SU-DHL-6 (cell line): Measurements from ENCODE around the gene FES.

Experiments
- CTCF ChIP-seq: fragments of 200-600 bp; sonication (generic); IDR thresholded peaks from one replicate; pipeline ENCODE4 v1.5.1; 2017; ENCODE audit warnings: antibody characterized with exemption, mild to moderate bottlenecking, low read length, moderate library complexity; ENCODE audit not compliant: insufficient read depth, poor library complexity, severe bottlenecking
- EZH2phosphoT487 ChIP-seq: fragments of 200-600 bp; sonication (generic), shearing (Covaris generic); conservative IDR thresholded peaks from 2 replicates; pipeline ENCODE4 v1.6.1; 2018; ENCODE audit warnings: mild to moderate bottlenecking, antibody characterized with exemption, low read length, moderate library complexity, mixed read lengths

DNA sequence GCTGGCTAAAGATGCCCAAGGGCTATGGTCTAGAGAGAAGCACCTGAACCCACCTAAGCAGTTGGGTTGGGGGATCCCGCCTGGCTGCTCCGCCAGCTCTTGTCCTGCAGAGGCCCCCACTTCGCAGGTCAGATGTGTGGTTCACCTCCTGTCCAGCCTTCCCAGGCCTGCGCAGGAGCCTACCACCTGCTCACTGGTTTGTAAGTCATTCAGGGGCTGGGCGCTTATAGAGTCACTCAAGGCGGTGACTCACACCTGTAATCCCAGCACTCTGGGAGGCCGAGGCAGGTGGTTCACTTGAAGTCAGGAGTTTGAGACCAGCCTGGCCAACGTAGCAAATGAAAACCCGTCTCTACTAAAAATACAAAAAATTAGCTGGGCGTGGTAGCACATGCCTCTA is 19.8 kb upstream of the FES start:
- TF ChIP-seq CTCF (no peak), EZH2phosphoT487 (no peak)
